Suppressor macrophage (primary cell): ENCODE measurements around the gene PBX1.
"Not testable (repeated sequence)": the region's sequence is repeated elsewhere in the genome, so short reads cannot be mapped to it uniquely, and the experiment has no call there.

Experiments used
- DNase-seq, 4 experiments: peaks; one replicate each; pipeline ENCODE4 v3.0.0-alpha.2; 2020 to 2022
- total RNA-seq, 17 experiments: gene quantifications; one replicate each; lab custom pipeline; 2026; ENCODE audit warnings: mixed read lengths in 6 of 17, inconsistent platforms in 3 of 17; lab: John Stamatoyannopoulos, UW

The PBX1 gene
- 0 to 11.8 (median 0.10) reads per million in 17 experiments for total RNA-seq

DNA sequence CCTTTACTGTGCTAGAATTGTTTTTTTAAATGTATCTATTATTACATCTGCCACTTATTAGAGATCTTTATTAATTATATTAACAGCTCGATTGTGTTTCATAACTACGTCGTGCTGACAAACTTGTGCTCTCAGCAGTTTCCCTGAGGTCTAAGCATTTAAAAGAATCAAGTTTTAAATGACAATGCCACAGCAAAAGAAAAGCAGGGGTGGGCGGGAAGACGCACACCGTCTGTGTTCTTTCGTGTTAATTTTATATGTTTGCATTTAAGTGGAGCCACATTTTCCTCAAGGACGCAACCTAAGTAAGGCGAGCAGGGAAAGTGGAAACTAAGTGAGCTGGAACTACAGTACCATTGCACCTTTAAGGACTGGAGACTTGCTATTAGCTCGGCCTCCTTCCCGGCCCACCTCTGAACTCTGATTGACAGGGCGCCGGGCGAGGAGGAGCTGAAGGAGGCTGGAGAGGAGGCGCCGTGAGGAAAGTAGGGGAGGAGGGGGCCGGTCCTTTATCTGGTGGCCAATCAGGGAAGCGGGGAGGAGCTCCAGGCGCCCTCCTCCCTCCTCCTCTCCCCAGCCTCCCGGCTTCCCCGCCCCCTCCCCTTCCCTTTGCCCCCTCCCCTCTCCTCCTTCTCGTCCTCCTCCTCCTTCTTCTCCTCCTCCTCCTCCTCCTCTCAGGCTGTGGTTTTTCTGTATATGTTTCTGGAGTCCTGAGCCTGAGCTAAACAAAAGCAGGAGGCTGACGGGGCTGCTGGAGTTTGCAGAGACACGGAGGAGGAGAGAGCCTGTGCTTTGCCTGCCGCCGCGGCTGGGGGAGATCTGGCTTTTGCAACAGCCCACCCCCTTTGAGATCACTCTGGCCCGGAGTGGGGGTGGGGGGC is at the start of gene PBX1:
Gene PBX1 (plus strand): TSS at position 724 of the 881 bp plus-strand sequence.
- peak; percentile 91 to 96 (median 94) for DNase-seq

DNA sequence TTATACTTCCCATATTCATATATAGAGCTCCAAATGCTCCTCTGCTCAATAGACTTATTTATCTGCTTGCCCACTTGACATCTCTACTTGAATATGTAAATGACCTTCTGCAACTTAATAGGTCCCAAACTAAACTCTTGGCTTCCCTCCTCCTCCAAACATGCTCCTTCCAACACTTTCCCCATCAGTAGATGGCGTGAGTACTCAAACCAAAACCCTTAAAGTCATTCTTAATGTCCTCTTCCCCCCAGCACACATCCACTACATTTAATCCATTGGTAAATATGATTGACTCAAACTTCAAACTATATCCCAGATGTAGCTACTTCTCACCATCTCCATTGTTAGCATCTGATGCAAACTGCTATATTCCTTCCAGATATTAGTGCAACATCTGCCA is 48.5 kb upstream of the PBX1 start:
- DNase-seq: no peak

DNA sequence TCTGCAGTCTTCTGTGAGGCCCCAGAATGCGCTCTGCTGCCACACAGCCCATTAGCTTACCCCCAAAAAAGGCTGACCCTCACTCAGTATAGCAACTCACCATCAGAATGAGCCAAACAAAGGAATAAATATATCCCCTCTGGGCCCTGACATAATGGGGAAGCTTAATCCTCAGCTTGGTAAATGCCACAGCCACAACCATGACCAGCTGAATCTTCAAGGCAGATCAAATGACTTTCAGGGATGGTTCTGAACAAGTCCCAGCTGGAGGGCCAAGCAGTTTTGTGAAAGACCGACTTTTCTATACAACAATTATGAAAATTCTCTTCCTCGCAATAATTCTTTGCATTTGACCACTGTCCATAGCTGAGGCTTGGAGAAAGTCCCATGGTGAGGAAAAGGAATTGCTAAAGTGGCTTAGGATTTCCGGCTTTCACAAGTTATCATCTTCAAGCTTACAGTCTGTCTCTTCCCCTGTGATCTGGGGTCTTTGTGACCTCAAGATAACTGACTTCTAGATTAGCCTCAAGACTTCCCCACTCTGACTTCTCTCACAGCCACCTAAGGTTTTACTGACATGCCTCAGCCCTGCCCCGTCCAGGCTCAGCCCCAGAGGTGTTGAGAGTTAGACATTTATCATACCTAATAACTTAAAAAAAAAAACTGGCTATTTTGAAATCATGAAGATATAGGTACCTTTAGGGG is 47.8 kb upstream of the PBX1 start:
- DNase-seq: no peak

DNA sequence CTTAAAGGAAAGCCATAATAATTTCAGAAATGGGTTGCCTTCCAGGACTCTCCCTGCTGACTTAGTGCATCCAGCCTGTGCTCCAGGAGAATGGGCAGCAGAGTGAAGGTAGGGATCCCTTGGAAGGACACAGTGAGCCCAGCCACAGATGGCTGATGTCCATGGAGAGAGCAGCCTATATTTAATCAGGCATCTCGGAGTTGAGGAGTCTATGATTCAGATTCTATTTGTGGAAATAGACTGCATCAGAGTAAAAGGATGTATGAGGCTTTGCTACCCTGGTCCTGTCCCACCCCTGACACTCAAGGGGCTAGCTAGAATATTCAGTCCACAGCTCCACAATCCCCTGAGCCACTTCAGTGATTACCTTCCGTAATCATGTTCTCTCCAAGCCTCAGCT is 43.8 kb upstream of the PBX1 start:
- DNase-seq: no peak

DNA sequence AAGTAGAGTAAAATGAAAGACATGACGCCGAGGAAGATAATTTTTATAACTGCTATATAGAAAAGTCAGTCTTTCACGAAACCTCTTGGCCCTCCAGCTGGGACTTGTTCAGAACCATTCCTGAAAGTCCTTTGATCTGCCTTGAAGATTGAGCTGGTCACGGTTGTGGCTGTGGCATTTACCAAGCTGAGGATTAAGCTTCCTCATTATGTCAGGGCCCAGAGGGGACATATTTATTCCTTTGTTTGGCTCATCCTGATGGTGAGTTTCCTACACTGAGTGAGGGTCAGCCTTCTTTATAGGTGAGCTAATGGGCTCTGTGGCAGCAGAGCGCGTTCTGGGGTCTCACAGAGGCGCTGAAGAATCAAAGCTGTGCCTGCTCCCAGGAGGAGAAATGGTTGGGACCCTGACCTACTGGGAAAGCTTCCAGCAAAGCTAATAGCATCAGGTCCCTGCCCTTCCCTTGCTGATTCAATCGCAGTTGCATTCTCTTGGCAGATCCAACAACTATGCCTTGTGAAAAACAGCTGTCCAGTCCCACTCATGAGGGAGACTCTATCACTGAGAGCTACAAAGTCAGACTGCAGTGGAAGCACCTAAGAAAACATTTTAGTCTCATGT is 43.2 kb upstream of the PBX1 start:
- no peak for DNase-seq

DNA sequence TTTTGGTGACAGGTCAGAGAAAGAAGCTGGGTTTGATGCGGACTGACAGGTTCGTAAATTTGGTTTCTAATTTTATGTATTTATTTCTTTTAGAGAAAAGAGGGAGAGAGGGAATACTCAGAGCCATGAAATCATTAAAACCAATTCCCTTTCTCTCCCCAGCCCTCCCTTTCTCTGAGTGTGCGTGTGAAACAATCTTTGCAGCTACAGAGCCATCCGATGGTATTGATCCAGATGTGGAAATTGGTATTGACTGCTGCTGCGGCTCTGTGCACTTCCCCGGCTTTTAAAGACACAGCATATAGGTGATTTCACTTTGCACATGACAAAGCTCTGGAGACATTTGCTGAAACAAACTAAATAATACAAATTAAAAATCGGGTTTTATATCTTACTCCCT is 42.4 kb upstream of the PBX1 start:
- no peak for DNase-seq

DNA sequence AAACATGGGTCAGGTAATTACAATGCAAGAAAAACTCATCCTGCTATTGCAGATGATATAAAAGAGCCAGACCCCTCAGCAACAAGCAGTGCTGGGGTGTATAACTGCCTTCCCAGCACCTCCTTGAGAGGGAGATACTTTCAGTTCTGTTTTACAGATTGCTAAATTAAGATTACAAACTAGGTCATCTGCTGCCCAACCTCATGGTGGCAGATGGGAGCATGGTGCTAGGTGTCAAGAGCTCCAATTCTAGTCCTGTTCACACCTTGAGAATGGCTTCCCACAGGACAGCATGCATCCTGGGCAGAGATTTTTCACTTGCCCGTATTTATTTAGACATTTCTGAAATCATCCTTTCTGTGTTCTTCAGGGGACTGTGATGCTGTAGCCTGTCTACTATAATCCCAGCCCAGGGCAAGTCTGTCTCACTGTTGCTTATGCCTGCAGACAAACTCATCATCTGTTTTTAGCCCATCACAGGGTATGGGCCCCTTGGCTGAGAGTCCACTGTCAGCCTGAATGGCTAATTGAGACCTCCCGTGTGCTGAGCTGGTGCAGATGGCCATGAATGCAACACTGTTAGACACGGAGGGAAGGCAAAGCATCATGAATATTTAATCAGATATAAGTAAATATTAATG is 40.2 kb upstream of the PBX1 start:
- peak in 1 of 4 experiments; percentile 2 for DNase-seq

DNA sequence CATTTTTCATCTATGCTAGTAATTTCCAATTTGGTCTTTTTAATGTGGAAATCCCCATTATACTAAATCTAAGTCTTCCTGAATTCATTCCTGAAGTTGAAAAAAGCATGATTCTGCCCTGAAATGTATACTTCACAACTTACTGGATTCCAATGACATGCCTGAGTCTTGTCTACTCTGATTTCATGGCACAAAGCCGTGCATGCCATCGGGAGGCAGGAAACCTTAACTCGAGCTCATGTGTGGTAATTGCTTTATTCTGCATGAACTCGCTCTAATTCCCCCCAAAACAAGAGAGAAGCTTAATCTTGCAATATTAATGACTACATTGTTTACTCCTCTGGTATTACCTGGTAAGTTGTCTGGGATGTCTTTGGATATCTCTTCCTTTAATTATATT is 39.6 kb upstream of the PBX1 start:
- no peak for DNase-seq

DNA sequence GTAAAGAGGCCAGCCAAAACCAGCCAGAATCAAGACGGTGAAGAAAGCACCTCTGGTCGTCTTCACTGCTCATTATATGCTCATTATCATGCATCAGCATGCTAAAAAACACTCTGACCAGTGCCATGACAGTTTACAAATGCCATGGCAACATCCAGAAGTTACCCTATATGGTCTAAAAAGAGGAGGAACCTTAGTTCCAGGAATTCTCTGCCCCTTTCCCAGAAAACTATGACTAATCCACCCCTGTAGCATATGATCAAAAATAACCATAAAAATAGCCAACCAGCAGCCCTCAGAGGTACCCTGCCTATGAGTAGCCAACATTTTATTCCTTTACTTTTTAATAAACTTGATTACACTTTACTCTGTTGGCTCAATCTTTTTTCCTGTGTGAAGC is 34.2 kb upstream of the PBX1 start:
- no peak for DNase-seq

DNA sequence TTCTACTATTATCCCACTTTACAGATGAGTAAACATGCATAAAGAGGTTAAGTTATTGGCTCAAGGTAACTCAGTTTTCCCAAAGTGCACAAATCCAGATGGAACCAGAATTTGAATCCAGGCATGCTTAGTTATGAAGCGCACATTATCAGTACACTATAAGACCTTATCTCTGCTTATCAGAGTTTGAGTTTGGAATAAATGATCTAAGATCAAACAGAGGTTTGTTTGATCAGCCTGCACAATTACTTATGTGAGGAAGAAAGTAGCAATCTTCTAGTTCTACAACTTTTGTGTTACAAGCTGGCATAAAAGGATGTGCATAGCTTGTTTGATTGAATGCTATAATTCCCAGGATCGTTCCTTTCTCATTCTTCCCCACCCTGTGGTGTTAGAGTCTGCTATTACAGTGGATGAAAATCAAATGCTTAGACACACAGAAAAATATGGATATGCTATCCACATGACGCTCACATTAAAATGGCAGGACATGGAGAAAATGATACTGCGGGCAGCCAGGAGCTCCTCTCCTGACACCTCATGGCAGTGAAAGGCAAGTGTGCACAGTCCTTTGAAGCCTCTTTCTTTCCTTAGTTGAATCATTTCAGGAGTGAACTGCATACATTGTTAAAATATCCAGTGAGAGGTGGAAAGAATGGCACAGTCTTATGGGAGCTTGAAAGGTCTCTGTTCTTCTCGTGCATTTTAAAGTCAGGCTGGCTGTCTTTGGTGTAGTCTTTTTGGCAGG is 23.9 kb upstream of the PBX1 start:
- no peak for DNase-seq

DNA sequence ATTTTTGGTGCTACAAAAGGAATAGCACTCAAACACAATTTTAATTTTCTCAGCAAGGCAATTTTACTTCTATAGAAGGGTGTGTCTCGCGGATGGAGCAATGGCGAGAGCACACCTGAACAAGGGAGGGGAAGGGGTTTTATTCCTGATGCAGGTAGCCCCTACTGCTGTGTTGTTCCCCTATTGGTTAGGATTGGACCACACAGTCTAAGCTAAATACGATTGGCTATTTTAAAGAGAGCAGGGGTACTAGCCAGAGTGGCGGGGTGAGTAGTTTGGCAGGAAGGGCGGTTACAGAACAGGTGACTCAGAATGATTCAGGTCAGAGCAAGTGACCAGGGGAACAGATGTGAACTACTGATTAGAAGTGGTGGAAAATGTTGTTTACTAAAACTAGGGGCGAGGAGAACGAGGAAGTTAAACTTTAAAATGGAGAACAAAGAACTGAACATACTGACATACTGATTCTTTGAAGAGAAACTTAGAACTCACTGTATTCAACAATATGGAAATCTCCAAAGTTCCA is 6.5 kb upstream of the PBX1 start:
- DNase-seq: not testable (repeated sequence)

DNA sequence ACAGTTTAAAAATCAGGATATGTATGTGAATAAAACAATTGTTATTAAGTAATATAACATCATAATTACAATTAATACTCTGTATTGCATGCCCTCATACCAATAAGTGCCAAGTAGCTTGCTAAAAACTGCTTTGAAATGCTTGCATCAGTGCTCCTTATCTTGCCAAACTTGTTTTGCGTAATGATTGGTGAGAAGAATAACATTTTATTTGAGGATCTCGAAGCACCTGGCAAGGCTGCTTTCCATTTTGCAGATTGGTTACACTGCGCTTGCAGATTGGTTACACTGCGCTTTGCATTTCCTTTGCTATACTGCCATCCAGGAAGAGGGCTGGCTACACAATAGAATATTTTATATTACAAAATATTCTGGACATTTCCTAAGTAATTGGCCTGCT is 1.7 kb upstream of the PBX1 start:
- DNase-seq: no peak

DNA sequence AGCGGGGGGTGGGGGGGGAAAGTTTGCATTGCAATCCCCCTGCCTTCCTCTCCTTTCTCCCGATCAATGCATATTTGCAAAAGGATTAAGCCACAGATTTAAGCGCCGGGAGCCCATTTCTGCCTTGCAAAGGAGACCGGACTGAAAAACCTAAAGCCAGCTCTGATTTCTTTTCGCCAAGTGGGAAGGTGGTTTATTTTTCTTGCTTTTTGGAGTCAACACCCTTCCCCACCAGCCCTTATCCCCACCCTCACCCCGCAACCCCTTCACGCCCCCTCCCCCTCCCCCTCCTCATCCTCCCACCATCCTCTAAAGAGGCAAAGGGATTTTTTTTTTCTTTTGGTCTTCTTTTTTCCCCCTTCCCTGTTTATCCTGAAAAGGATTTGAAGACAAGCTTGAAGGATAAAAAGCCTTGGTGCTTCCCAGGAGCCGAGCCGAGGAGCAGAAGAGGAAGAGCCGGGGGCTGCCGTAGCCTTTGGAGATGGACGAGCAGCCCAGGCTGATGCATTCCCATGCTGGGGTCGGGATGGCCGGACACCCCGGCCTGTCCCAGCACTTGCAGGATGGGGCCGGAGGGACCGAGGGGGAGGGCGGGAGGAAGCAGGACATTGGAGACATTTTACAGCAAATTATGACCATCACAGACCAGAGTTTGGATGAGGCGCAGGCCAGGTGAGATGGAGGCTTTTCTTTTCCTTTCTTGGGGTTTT is 513 bp downstream of the PBX1 start:
- peak; percentile 3 to 38 (median 12) for DNase-seq

DNA sequence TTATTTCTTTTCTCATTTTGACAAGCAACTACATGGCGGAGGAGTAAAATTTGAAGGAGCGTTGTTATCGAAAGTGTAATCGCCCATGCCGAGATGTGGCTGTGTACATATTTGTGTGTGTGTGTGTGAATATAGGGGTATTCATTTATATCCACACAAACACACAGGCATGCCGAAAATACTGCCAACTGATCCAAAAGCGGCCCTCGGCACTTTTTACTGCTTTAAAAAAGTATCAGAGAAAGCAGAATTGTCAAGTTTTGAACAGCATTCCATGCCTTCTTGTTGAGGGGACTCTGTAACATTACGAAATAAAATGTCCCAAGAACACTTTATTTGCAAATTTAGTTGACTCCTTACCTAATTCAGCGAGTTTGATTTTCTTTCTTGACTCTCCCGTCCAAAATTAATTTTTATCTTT is 1.1 kb downstream of the PBX1 start:
- DNase-seq: no peak

DNA sequence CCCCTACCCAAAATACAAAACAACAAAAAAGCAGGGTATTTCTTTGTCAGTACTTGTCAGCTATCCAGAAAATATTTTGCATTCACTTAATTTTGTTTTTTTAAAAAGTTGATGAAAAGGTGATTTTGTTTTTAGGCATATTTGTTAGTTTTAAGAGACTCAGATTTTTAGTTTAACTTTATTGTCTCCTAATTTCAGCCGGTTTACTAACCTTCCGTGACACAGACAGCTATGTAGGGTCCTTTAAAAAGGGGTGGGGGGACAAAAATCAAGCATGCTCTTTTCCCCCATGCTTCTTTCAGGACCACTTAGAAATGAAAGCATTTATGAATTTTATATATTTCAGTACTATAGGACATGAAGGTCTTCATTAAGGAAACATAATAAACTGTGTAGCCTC is 1.6 kb downstream of the PBX1 start:
- DNase-seq: no peak

DNA sequence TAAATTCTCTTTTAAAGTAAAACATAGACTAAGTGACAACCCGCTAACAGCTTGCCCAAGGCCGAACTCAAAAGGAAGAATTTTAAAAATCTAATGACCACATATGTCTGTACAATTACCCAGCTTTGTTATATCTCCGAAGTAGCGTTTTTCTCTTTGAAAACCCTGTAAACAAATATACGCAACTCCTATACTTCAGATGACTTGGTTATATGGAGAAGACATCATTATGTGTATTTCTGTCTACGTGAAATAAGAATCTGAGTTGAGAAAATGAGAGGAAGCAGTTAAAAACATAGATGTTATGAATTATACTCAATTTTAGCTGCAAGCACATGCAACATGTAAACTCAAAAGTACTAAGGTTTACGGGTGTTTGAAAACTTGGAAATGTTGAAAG is 2.0 kb downstream of the PBX1 start:
- DNase-seq: no peak

DNA sequence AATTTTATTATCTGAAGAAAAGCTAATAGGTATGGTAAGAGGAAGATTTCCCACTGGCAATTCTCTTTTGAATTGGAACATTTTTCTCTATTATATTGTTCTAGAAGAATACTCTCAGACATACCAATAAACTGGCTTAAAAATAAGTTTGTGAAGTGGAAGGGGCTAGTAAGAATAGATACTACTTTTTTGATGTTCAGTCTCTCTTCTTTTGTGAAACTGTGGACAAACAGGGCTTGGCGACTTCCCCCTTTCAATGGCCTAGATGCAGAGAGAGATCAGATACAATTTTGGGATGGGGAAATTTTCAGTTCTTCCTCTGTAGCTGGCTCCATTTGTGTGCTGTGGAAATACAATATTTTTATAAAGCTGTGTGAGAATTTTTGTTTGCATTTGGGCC is 2.5 kb downstream of the PBX1 start:
- DNase-seq: peak in 2 of 4 experiments; percentile 10 to 21

DNA sequence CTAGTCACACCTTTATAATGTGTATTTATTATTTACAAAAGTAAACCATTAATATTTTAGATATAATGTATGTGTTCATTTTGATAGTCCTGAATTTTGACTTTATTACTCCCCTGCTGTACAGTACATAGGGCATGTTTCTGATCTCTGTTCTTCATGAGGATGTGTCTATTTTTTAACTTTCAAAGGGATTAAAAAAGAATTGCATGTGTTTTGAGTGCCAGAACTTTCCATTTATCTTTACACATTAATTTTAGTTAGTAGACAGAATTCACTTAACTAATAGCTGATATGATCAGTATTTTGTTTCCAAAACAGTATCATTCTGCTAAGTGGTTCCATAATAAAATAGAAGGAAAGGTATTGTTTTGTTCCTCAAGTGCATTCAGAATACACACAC is 3.1 kb downstream of the PBX1 start:
- DNase-seq: no peak

DNA sequence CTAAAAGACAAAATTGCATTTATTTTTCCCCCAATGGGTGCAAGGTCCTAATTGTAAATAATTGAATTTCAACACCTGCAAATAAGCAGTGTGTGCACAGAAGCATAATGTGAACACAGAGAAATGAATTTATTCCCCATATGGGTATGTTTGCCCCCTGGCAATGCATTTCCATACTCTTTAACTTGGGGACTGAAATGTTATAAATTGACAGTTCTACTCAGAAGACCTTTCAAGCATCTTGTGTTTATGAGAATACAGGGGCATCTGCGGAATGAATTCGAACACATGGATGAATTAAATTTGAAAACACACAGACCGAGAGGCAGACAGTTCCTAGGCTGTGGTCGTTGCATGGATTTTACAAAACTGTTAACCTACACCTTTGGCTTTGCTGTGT is 3.5 kb downstream of the PBX1 start:
- DNase-seq: no peak

DNA sequence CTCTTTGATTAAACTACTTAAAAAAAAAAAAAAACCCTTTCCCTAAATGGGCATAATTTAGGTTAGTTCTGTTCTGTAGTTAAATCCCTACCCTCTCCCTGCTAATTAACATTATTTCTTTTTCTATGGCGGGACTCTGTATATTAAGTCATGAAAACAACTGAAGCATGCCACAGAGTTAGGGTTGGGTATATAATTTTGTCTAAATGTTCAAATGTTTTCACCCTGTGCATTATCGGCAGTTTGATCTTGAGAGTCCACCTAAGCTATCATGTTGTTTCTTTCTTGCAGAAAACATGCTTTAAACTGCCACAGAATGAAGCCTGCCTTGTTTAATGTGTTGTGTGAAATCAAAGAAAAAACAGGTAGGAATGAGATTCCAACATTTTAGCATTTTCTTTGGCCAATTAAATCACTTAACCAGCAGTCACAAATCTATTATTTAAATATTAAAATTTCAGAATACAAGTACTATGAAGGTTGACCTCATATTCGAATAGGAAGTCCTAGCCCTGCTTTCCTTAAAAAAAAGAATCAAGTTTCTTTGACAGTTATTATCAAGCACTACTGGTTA is 4.0 kb downstream of the PBX1 start:
- no peak for DNase-seq
